K562 (cell line): ENCODE data around the gene GPR176. TPM values are rescaled to one million over a fixed set of nuclear protein-coding genes. Genes with fewer than 3 reads are reported as not detected.
A peak's percentile ranks its signal among the peaks of the same experiment; 100 is the strongest.

Source experiments
- CSDE1 ChIP-seq, 2 experiments: fragments of 450-650 bp; IDR thresholded peaks; 2 replicates each; pipeline ENCODE4 v1.6.1; 2016; ENCODE audit warnings: mild to moderate bottlenecking in 1 of 2
- E2F1 ChIP-seq: sonication (generic); formaldehyde crosslinking; IDR thresholded peaks from 2 replicates; pipeline ENCODE4 v1.8.1; 2023; ENCODE audit warnings: mild to moderate bottlenecking, missing genetic modification reagents, moderate library complexity
- ELF1 ChIP-seq: fragments of 200-800 bp; sonication (Bioruptor generic); IDR thresholded peaks from 2 replicates; pipeline ENCODE4 v1.6.1; 2016; ENCODE audit warnings: missing genetic modification characterization, missing compliant biosample characterization
- FOXK1 ChIP-seq: sonication (generic); formaldehyde crosslinking; IDR thresholded peaks from 2 replicates; pipeline ENCODE4 v1.8.0; 2022; ENCODE audit warnings: missing genetic modification reagents, mild to moderate bottlenecking, borderline replicate concordance
- FOXP1 ChIP-seq: sonication (generic); formaldehyde crosslinking; IDR thresholded peaks from 2 replicates; pipeline ENCODE4 v1.8.0; 2022; ENCODE audit warnings: mild to moderate bottlenecking, missing genetic modification reagents
- KAT7 ChIP-seq: sonication (generic); formaldehyde crosslinking; IDR thresholded peaks from 2 replicates; pipeline ENCODE4 v1.8.0; 2022; ENCODE audit warnings: missing genetic modification reagents, mild to moderate bottlenecking, borderline replicate concordance
- LCOR ChIP-seq: sonication (generic); formaldehyde crosslinking; IDR thresholded peaks from 2 replicates; pipeline ENCODE4 v1.8.0; 2022; ENCODE audit warnings: mild to moderate bottlenecking, missing genetic modification reagents
- NFE2L1 ChIP-seq: fragments of 450-650 bp; IDR thresholded peaks from 2 replicates; pipeline ENCODE4 v1.6.1; 2016; ENCODE audit warnings: missing genetic modification characterization, low read depth, mild to moderate bottlenecking, missing compliant biosample characterization, moderate library complexity, borderline replicate concordance
- PHB ChIP-seq: fragments of 250-450 bp; sonication (Bioruptor Pico); IDR thresholded peaks from 2 replicates; pipeline ENCODE4 v1.5.0; 2021
- SMARCA5 ChIP-seq: fragments of 450-650 bp; IDR thresholded peaks from 2 replicates; pipeline ENCODE4 v1.6.1; 2016
- TAF15 ChIP-seq: fragments of 200-400 bp; formaldehyde crosslinking; IDR thresholded peaks from 2 replicates; pipeline ENCODE4 v1.6.1; 2017; ENCODE audit warnings: mild to moderate bottlenecking, low read depth, low read length, moderate library complexity
- YY1 ChIP-seq, 3 experiments: IDR thresholded peaks; 2 replicates each; pipeline ENCODE4 v1.6.1; 2011; ENCODE audit warnings: low read length in 2 of 3, mild to moderate bottlenecking in 2 of 3, moderate library complexity in 2 of 3, borderline replicate concordance in 1 of 3, control low read depth in 1 of 3, low read depth in 1 of 3; ENCODE audit not compliant: insufficient read depth in 3 of 3, insufficient replicate concordance in 2 of 3, control insufficient read depth in 1 of 3, insufficient read length in 1 of 3; ENCODE audit errors: extremely low read depth in 1 of 3
- ZKSCAN3 ChIP-seq: fragments of 250-450 bp; sonication (Bioruptor Pico); IDR thresholded peaks from 2 replicates; pipeline ENCODE4 v1.4.0; 2020
- ZNF184 ChIP-seq: sonication (generic); formaldehyde crosslinking; IDR thresholded peaks from 2 replicates; pipeline ENCODE4 v1.5.0; 2020; ENCODE audit warnings: missing genetic modification reagents
- polyA plus RNA-seq, 8 experiments: library from polyadenylated mRNA; depleted of rRNA in 4 of 8; stranded (reverse) in 5 of 8; unstranded in 3 of 8; fragments of >200 nt; fragmentation: Nextera tagmentation in 2 of 8; fragmentation: Illumina TruSeq in 1 of 8; extraction: Ambion mirVana in 2 of 8; extraction: Trizol in 1 of 8; gene quantifications; 2 replicates each; pipeline versions ENCODE4 v1.2.1 to v1.2.3, GENCODE V29; 2011 to 2014; ENCODE audit warnings: inconsistent platforms in 1 of 8, missing spikeins in 1 of 8
- total RNA-seq, 7 experiments: library from RNA; depleted of rRNA in 6 of 7; stranded (reverse); fragments of >200 nt in 6 of 7; fragmentation: Illumina TruSeq in 2 of 7; extraction: Trizol in 2 of 7; gene quantifications; 2 replicates each; pipeline versions ENCODE4 v1.2.1 to v1.2.3, GENCODE V29; 2011 to 2021; ENCODE audit warnings: low replicate concordance in 1 of 7
- TF ChIP-seq, protein P1 (sequence below): fragments of 200-600 bp; sonication (generic); IDR thresholded peaks from one replicate; pipeline ENCODE4 v1.6.1; 2012; ENCODE audit warnings: mild to moderate bottlenecking, low read depth, low read length, inconsistent platforms

The GPR176 gene
- total and polyA plus RNA-seq, 9 of the 15 experiments (the other 6 are each of a cell fraction or from before 2014, with no cell fraction given), result 0.03 to 1.2 (median 0.76) TPM

GRCh38 chr15:39920510-39921273 lies 626 bp upstream of the GPR176 start (continued):
- TF ChIP-seq, protein P1, sequence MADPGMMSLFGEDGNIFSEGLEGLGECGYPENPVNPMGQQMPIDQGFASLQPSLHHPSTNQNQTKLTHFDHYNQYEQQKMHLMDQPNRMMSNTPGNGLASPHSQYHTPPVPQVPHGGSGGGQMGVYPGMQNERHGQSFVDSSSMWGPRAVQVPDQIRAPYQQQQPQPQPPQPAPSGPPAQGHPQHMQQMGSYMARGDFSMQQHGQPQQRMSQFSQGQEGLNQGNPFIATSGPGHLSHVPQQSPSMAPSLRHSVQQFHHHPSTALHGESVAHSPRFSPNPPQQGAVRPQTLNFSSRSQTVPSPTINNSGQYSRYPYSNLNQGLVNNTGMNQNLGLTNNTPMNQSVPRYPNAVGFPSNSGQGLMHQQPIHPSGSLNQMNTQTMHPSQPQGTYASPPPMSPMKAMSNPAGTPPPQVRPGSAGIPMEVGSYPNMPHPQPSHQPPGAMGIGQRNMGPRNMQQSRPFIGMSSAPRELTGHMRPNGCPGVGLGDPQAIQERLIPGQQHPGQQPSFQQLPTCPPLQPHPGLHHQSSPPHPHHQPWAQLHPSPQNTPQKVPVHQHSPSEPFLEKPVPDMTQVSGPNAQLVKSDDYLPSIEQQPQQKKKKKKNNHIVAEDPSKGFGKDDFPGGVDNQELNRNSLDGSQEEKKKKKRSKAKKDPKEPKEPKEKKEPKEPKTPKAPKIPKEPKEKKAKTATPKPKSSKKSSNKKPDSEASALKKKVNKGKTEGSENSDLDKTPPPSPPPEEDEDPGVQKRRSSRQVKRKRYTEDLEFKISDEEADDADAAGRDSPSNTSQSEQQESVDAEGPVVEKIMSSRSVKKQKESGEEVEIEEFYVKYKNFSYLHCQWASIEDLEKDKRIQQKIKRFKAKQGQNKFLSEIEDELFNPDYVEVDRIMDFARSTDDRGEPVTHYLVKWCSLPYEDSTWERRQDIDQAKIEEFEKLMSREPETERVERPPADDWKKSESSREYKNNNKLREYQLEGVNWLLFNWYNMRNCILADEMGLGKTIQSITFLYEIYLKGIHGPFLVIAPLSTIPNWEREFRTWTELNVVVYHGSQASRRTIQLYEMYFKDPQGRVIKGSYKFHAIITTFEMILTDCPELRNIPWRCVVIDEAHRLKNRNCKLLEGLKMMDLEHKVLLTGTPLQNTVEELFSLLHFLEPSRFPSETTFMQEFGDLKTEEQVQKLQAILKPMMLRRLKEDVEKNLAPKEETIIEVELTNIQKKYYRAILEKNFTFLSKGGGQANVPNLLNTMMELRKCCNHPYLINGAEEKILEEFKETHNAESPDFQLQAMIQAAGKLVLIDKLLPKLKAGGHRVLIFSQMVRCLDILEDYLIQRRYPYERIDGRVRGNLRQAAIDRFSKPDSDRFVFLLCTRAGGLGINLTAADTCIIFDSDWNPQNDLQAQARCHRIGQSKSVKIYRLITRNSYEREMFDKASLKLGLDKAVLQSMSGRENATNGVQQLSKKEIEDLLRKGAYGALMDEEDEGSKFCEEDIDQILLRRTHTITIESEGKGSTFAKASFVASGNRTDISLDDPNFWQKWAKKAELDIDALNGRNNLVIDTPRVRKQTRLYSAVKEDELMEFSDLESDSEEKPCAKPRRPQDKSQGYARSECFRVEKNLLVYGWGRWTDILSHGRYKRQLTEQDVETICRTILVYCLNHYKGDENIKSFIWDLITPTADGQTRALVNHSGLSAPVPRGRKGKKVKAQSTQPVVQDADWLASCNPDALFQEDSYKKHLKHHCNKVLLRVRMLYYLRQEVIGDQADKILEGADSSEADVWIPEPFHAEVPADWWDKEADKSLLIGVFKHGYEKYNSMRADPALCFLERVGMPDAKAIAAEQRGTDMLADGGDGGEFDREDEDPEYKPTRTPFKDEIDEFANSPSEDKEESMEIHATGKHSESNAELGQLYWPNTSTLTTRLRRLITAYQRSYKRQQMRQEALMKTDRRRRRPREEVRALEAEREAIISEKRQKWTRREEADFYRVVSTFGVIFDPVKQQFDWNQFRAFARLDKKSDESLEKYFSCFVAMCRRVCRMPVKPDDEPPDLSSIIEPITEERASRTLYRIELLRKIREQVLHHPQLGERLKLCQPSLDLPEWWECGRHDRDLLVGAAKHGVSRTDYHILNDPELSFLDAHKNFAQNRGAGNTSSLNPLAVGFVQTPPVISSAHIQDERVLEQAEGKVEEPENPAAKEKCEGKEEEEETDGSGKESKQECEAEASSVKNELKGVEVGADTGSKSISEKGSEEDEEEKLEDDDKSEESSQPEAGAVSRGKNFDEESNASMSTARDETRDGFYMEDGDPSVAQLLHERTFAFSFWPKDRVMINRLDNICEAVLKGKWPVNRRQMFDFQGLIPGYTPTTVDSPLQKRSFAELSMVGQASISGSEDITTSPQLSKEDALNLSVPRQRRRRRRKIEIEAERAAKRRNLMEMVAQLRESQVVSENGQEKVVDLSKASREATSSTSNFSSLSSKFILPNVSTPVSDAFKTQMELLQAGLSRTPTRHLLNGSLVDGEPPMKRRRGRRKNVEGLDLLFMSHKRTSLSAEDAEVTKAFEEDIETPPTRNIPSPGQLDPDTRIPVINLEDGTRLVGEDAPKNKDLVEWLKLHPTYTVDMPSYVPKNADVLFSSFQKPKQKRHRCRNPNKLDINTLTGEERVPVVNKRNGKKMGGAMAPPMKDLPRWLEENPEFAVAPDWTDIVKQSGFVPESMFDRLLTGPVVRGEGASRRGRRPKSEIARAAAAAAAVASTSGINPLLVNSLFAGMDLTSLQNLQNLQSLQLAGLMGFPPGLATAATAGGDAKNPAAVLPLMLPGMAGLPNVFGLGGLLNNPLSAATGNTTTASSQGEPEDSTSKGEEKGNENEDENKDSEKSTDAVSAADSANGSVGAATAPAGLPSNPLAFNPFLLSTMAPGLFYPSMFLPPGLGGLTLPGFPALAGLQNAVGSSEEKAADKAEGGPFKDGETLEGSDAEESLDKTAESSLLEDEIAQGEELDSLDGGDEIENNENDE, result no peak
- TF ChIP-seq PHB (CRISPR knock-in tag) (no peak), KAT7 (CRISPR knock-in tag) (peak; percentile 83), FOXK1 (no peak), ZNF184 (CRISPR knock-in tag) (no peak), CSDE1 (IDR thresholded peaks at IDR 0.05) (no peak), ELF1 (0 out of 2 replicates have a peak, but pooled peaks have one; percentile 19), E2F1 (CRISPR knock-in tag) (0 out of 2 replicates have a peak, but pooled peaks have one; percentile 35), LCOR (CRISPR knock-in tag) (0 out of 2 replicates have a peak, but pooled peaks have one; percentile 27), SMARCA5 (no peak), NFE2L1 (tag) (no peak), TAF15 (no peak), ZKSCAN3 (CRISPR knock-in tag) (no peak), YY1 (IDR thresholded peaks at IDR 0.05; ENCODE audit: borderline replicate concordance in 1 of 3, control insufficient read depth in 1 of 3, extremely low read depth in 1 of 3, insufficient read depth in 3 of 3, insufficient read length in 1 of 3, insufficient replicate concordance in 2 of 3, low read depth in 1 of 3, low read length in 2 of 3) (peak; percentile 90 to 98 (median 95)), FOXP1 (CRISPR knock-in tag) (no peak)
